ENCODE results near the gene ATP6V1C2. TPM values are rescaled to one million over a fixed set of nuclear protein-coding genes. Genes with fewer than 3 reads are reported as not detected.
A peak's percentile ranks its signal among the peaks of the same experiment; 100 is the strongest.

ATP6V1C2 gene, protein sequence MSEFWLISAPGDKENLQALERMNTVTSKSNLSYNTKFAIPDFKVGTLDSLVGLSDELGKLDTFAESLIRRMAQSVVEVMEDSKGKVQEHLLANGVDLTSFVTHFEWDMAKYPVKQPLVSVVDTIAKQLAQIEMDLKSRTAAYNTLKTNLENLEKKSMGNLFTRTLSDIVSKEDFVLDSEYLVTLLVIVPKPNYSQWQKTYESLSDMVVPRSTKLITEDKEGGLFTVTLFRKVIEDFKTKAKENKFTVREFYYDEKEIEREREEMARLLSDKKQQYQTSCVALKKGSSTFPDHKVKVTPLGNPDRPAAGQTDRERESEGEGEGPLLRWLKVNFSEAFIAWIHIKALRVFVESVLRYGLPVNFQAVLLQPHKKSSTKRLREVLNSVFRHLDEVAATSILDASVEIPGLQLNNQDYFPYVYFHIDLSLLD
- 0.40 TPM for polyA plus RNA-seq (2013, experiment 1 of 2)
- 0.19 TPM for polyA plus RNA-seq (2013, experiment 2 of 2)

DNA sequence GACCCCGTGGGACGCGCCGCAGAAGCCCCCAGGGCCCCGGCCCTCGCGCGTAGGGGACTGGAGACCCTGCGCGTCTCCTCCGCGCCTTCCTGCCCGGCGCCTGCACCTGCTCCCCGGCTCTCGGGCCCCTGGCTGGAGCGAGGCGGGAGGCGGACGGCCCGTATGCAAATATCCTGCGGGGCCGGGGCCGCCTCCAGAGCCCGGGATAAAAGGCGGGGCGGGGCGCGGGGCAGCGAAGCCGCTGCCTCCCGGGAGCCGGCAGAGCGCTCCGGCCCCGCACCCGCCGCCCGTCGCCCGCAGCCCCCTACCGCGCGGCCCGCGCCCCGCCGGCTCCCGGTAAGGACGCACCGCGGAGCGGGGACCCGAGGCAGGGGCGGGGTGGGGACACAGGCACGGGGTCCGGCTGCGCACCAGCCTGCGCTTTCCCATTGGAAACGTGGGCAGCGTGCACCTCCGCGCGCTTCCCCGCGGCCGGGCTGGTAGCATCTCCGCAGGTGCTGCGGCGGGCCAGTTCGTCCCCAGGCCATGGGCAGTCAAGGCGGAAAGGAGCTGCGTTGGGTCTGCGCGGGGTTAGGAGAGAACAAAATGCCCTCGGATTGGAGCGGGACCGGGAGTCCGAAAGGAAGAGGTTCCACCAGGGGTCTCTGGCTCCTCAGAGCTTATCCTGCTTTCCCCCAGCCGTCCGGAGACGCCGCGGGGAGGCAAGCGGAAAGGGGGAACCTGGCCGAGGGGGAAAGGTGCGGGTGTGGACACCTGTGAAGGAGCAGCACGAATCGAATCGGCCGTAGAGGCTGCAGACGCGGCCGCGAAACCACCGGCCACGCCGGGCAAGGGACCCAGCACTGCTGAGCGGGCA lies at the start of gene ATP6V1C2:
Gene ATP6V1C2, plus strand, starts transcription at position 235 of the 856 bp plus-strand sequence. CDS start 1,220 bp downstream, outside the sequence.
- Histone ChIP-seq H3K4me3 (ENCODE audit: low read length) (peak within 1 kb of the TSS; percentile 60), H3K27me3 (ENCODE audit: insufficient read depth, low read length) (peaks cover 79% of the 10 kb centered on the region), H3K4me1 (ENCODE audit: insufficient read depth, low read length) (peaks cover 5% of the 10 kb centered on the region; the same call in 1 of the 2 replicates), H3K27ac (ENCODE audit: low read depth, low read length) (no peak within 1 kb of the TSS), H3K36me3 (ENCODE audit: insufficient read depth, low read length) (no peaks in the 10 kb centered on the region), H3K9me3 (ENCODE audit: insufficient read depth, low read depth, low read length) (no peaks in the 10 kb centered on the region), H3K9ac (ENCODE audit: low read depth, low read length) (peak within 1 kb of the TSS; percentile 39; the same call in 1 of the 2 replicates)
- WGBS, result 2% methylated on average over 99 of the region's 99 CpGs

- H3K4me1 ChIP-seq (ENCODE audit: insufficient read depth, low read length), result no peaks in the 10 kb centered on the region
- no peak overlapping the region for H3K4me3 ChIP-seq (ENCODE audit: low read length)
- no peaks in the 10 kb centered on the region for H3K27me3 ChIP-seq (ENCODE audit: insufficient read depth, low read length)
- H3K36me3 ChIP-seq (ENCODE audit: insufficient read depth, low read length), result peaks cover 71% of the 10 kb centered on the region
- WGBS, result 91% methylated on average over 1 of the region's 1 CpG
- no peak overlapping the region for H3K9ac ChIP-seq (ENCODE audit: low read depth, low read length)
- no peak overlapping the region for H3K27ac ChIP-seq (ENCODE audit: low read depth, low read length)
- H3K9me3 ChIP-seq (ENCODE audit: insufficient read depth, low read depth, low read length), result no peaks in the 10 kb centered on the region
Measured at GRCh38 chr2:10675131-10675530, 46.3 kb upstream of the ATP6V1C2 start.

DNA sequence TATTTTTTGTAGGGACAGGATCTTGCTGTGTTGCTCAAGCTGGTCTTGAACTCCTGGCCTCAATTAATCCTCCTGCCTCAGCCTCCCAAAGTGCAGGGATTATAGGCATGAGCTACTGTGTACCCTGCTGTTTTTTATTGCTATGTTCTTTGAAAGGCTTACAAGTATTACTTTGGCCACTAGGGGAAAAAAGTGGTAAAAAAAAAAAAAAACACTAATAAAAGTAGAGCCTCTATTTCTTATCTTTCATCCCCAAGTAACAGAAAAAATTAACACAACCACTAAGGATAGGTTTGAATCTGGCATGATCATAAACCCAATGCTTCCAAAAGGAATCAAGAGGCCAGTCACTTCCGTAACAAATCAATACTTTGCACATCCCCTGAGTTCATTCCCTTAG lies 43.2 kb upstream of the ATP6V1C2 start:
- no peak overlapping the region for H3K27ac ChIP-seq (ENCODE audit: low read depth, low read length)
- H3K9ac ChIP-seq (ENCODE audit: low read depth, low read length), result no peak overlapping the region
- H3K9me3 ChIP-seq (ENCODE audit: insufficient read depth, low read depth, low read length), result no peaks in the 10 kb centered on the region
- H3K4me3 ChIP-seq (ENCODE audit: low read length), result no peak overlapping the region
- H3K27me3 ChIP-seq (ENCODE audit: insufficient read depth, low read length), result no peaks in the 10 kb centered on the region
- 98% methylated on average over 1 of the region's 1 CpG for WGBS
- H3K36me3 ChIP-seq (ENCODE audit: insufficient read depth, low read length), result peaks cover 68% of the 10 kb centered on the region
- no peaks in the 10 kb centered on the region for H3K4me1 ChIP-seq (ENCODE audit: insufficient read depth, low read length)

DNA sequence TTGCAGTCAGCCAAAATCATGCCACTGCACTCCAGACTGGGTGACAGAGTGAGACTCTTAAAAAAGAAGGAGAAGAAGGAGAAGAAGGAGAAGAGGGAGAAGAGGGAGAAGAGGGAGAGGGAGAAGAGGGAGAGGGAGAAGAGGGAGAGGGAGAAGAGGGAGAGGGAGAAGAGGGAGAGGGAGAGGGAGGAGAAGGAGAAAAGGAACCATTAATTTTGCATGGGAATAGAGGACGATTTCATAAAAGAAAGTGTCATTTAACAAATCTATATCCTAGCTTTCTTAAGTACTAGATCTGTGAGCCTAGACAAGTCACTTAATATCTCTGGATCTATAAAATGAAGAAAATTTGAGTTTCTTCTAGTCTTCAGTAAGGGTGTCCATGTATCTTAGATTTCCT lies 41.2 kb upstream of the ATP6V1C2 start:
- Histone ChIP-seq H3K27ac (ENCODE audit: low read depth, low read length) (no peak overlapping the region), H3K4me3 (ENCODE audit: low read length) (no peak overlapping the region), H3K36me3 (ENCODE audit: insufficient read depth, low read length) (peaks cover 66% of the 10 kb centered on the region), H3K9me3 (ENCODE audit: insufficient read depth, low read depth, low read length) (no peaks in the 10 kb centered on the region), H3K4me1 (ENCODE audit: insufficient read depth, low read length) (no peaks in the 10 kb centered on the region), H3K27me3 (ENCODE audit: insufficient read depth, low read length) (no peaks in the 10 kb centered on the region), H3K9ac (ENCODE audit: low read depth, low read length) (no peak overlapping the region)
- WGBS, result no CpG with 5 or more reads among the region's 1 CpG

DNA sequence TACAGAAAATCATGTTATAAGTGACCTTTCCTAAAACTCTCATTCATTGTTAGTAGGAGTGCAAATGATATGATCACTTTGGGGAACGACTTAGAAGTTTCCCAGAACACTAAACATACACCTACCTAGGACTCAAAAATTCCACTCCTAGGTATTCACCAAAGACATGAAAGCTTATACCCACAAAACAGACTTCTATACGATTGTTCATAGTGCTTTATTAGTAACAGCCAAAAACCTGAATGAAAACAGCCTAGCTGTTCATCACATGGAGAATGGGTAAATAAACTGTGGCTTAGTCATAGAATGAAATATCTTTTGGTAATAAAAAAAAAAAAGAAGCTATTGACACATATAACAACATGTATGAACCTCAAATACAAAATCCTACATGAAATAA lies 40.5 kb upstream of the ATP6V1C2 start:
- Histone ChIP-seq H3K27me3 (ENCODE audit: insufficient read depth, low read length) (no peaks in the 10 kb centered on the region), H3K9ac (ENCODE audit: low read depth, low read length) (no peak overlapping the region), H3K4me3 (ENCODE audit: low read length) (no peak overlapping the region), H3K9me3 (ENCODE audit: insufficient read depth, low read depth, low read length) (no peaks in the 10 kb centered on the region), H3K27ac (ENCODE audit: low read depth, low read length) (no peak overlapping the region), H3K36me3 (ENCODE audit: insufficient read depth, low read length) (peaks cover 63% of the 10 kb centered on the region), H3K4me1 (ENCODE audit: insufficient read depth, low read length) (no peaks in the 10 kb centered on the region)
- 97% methylated on average over 2 of the region's 2 CpGs for WGBS

GRCh38 chr2:10686176-10686730 lies 35.2 kb upstream of the ATP6V1C2 start:
- H3K9me3 ChIP-seq (ENCODE audit: insufficient read depth, low read depth, low read length), result no peaks in the 10 kb centered on the region
- H3K4me3 ChIP-seq (ENCODE audit: low read length), result no peak overlapping the region
- H3K27me3 ChIP-seq (ENCODE audit: insufficient read depth, low read length), result no peaks in the 10 kb centered on the region
- no peak overlapping the region for H3K27ac ChIP-seq (ENCODE audit: low read depth, low read length)
- peaks cover 35% of the 10 kb centered on the region for H3K36me3 ChIP-seq (ENCODE audit: insufficient read depth, low read length)
- WGBS, result 91% methylated on average over 5 of the region's 5 CpGs
- no peaks in the 10 kb centered on the region for H3K4me1 ChIP-seq (ENCODE audit: insufficient read depth, low read length)
- no peak overlapping the region for H3K9ac ChIP-seq (ENCODE audit: low read depth, low read length)

- H3K27ac ChIP-seq (ENCODE audit: low read depth, low read length), result peak overlapping the region; percentile 86
Measured at GRCh38 chr2:10688921-10689807, 32.3 kb upstream of the ATP6V1C2 start.

GRCh38 chr2:10691521-10691920 lies 29.9 kb upstream of the ATP6V1C2 start:
- no peaks in the 10 kb centered on the region for H3K36me3 ChIP-seq (ENCODE audit: insufficient read depth, low read length)
- H3K4me3 ChIP-seq (ENCODE audit: low read length), result no peak overlapping the region
- no peak overlapping the region for H3K9ac ChIP-seq (ENCODE audit: low read depth, low read length)
- no peaks in the 10 kb centered on the region for H3K27me3 ChIP-seq (ENCODE audit: insufficient read depth, low read length)
- no peak overlapping the region for H3K27ac ChIP-seq (ENCODE audit: low read depth, low read length)
- no peaks in the 10 kb centered on the region for H3K9me3 ChIP-seq (ENCODE audit: insufficient read depth, low read depth, low read length)
- 92% methylated on average over 6 of the region's 6 CpGs for WGBS
- no peaks in the 10 kb centered on the region for H3K4me1 ChIP-seq (ENCODE audit: insufficient read depth, low read length)

More at GRCh38 chr2:10688921-10689807, 32.3 kb upstream of the ATP6V1C2 start:
- H3K4me3 ChIP-seq (ENCODE audit: low read length), result peak overlapping the region; percentile 99
- peaks cover 16% of the 10 kb centered on the region; the same call in 1 of the 2 replicates for H3K36me3 ChIP-seq (ENCODE audit: insufficient read depth, low read length)
- peak overlapping the region; percentile 98 for H3K9ac ChIP-seq (ENCODE audit: low read depth, low read length)
- no peaks in the 10 kb centered on the region for H3K9me3 ChIP-seq (ENCODE audit: insufficient read depth, low read depth, low read length)
- no peaks in the 10 kb centered on the region for H3K27me3 ChIP-seq (ENCODE audit: insufficient read depth, low read length)
- H3K4me1 ChIP-seq (ENCODE audit: insufficient read depth, low read length), result no peaks in the 10 kb centered on the region
- 10% methylated on average over 27 of the region's 27 CpGs for WGBS

GRCh38 chr2:10700078-10700803 lies 21.2 kb upstream of the ATP6V1C2 start:
- H3K4me1 ChIP-seq (ENCODE audit: insufficient read depth, low read length), result no peaks in the 10 kb centered on the region
- no peaks in the 10 kb centered on the region for H3K27me3 ChIP-seq (ENCODE audit: insufficient read depth, low read length)
- no peaks in the 10 kb centered on the region for H3K9me3 ChIP-seq (ENCODE audit: insufficient read depth, low read depth, low read length)
- H3K9ac ChIP-seq (ENCODE audit: low read depth, low read length), result no peak overlapping the region
- H3K4me3 ChIP-seq (ENCODE audit: low read length), result no peak overlapping the region
- H3K36me3 ChIP-seq (ENCODE audit: insufficient read depth, low read length), result no peaks in the 10 kb centered on the region
- WGBS, result 95% methylated on average over 4 of the region's 4 CpGs
- H3K27ac ChIP-seq (ENCODE audit: low read depth, low read length), result no peak overlapping the region

Measured in HUES64 (cell line).